Prostate gland (tissue), 2 donors: ENCODE results near the gene CNTNAP2. TPM values are rescaled to one million over a fixed set of nuclear protein-coding genes. Genes with fewer than 3 reads are reported as not detected.

ENCODE experiments used
- DNase-seq: peaks from one replicate; pipeline ENCODE4 v3.0.0-alpha.2; 2019; ENCODE audit warnings: low spot score
- H3K27ac ChIP-seq, 2 donors: fragments of 200-600 bp; sonication (generic); 2 replicates each; pipeline ENCODE4 v1.5.1; 2017 to 2019
- H3K27me3 ChIP-seq: fragments of 200-600 bp; sonication (generic); replicated peaks from 2 replicates; pipeline ENCODE4 v1.5.1; 2019; ENCODE audit not compliant: insufficient read depth
- H3K36me3 ChIP-seq, 2 donors: fragments of 200-600 bp; sonication (generic); 1 replicate in 1 of 2; 2 replicates in 1 of 2; pipeline versions ENCODE4 v1.5.1 to v1.8.1; 2017 to 2019
- H3K4me1 ChIP-seq: fragments of 200-600 bp; sonication (generic); replicated peaks from 2 replicates; pipeline ENCODE4 v1.5.1; 2019
- H3K4me3 ChIP-seq, 2 donors: fragments of 200-600 bp; sonication (generic); 2 replicates each; pipeline ENCODE4 v1.5.1; 2017 to 2019
- H3K9me3 ChIP-seq: fragments of 200-600 bp; sonication (generic); 2 replicates; pipeline ENCODE4 v1.5.1; 2017
- POLR2A ChIP-seq: fragments of 450-650 bp; IDR thresholded peaks from one replicate; pipeline ENCODE4 v1.6.1; 2016; ENCODE audit warnings: antibody characterized with exemption, mild to moderate bottlenecking
- POLR2AphosphoS5 ChIP-seq: sonication (generic); formaldehyde crosslinking; IDR thresholded peaks from one replicate; pipeline ENCODE4 v1.6.1; 2017; ENCODE audit warnings: antibody characterized with exemption
- WGBS: methylation state at CpG from one replicate; pipeline ENCODE4 v1.1.5; 2018; 5-methylcytosine and 5-hydroxymethylcytosine counted together
- intact Hi-C: fragments of 100-400 bp; cut with DNase I; formaldehyde crosslinking; loops from one replicate; pipeline ENCODE4 v1.14.2; 2022
- total RNA-seq, 2 donors: library from RNA; depleted of rRNA; stranded (reverse); fragments of >200 nt; gene quantifications; one replicate each; pipeline ENCODE4 v1.1.0, GENCODE V29; 2016
- TF ChIP-seq, protein P1 (sequence below), 4 experiments: fragments of 200-600 bp in 2 of 4; fragments of 450-650 bp in 2 of 4; sonication (generic) in 2 of 4; IDR thresholded peaks; 1 replicate in 3 of 4; 2 replicates in 1 of 4; pipeline ENCODE4 v1.5.1; 2016 to 2019; ENCODE audit warnings: antibody characterized with exemption in 4 of 4, mild to moderate bottlenecking in 2 of 4, moderate library complexity in 2 of 4

Gene CNTNAP2
- total RNA-seq, 2 donors from 2014 or later: 10.6 to 43.7 TPM

DNA sequence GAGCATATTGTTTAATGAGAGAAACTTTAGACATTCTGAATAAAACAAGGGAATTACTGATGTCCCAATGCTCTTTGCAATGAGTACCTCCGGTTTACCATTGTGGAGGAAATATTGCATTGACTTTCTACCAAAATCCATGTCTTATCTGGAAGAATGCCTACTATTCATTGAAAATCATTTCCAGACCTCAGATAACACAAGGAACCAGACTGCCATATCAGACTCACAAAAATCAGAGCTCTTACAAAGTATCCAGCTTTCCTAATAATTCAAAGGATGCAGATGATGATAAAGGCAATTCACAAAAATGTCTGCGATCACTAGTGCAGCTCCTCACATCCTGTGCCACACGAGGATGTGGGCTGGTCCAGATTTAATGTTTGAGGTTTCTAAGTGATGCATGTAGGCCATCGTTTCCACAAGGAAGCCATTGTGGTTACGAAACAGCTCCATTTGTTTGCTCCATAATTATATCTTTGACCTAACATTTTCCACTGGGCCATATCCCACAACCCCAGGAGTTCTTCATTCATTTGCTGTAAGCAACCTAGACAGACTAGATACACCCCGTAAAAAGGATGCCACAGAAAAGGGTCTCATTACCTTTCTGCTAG is 1642.8 kb downstream of the CNTNAP2 start:
- Histone ChIP-seq H3K27me3 (no peaks in the 10 kb centered on the region), H3K4me1 (no peaks in the 10 kb centered on the region), H3K4me3 (no peak overlapping the region), H3K36me3 (no peaks in the 10 kb centered on the region), H3K27ac (no peak overlapping the region), H3K9me3 (no peaks in the 10 kb centered on the region)
- DNase-seq: no peak
- intact Hi-C loops: no loop called here
- 82% methylated on average over 6 of the region's 6 CpGs for WGBS
- TF ChIP-seq, protein P1, sequence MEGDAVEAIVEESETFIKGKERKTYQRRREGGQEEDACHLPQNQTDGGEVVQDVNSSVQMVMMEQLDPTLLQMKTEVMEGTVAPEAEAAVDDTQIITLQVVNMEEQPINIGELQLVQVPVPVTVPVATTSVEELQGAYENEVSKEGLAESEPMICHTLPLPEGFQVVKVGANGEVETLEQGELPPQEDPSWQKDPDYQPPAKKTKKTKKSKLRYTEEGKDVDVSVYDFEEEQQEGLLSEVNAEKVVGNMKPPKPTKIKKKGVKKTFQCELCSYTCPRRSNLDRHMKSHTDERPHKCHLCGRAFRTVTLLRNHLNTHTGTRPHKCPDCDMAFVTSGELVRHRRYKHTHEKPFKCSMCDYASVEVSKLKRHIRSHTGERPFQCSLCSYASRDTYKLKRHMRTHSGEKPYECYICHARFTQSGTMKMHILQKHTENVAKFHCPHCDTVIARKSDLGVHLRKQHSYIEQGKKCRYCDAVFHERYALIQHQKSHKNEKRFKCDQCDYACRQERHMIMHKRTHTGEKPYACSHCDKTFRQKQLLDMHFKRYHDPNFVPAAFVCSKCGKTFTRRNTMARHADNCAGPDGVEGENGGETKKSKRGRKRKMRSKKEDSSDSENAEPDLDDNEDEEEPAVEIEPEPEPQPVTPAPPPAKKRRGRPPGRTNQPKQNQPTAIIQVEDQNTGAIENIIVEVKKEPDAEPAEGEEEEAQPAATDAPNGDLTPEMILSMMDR (IDR thresholded peaks at IDR 0.05): no peak
- TF ChIP-seq POLR2A (no peak), POLR2AphosphoS5 (no peak)

DNA sequence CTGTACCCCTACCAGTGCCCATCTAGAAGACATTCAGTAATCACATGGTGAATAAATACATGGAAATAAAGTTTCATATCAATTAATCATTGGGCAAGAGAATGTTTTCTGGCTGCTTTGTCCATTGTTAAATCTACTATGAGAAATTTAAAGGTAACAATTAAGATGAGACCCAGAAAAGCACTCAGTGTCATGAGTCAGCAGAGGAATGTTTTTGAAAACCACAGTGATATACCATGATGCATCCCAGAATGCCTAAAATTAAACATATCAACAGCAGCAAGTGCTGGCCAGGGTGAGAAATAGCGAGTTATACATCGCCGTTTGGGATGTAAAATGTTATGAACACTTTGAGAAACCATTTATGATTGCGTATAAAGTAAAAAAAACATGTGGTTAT is 1648.7 kb downstream of the CNTNAP2 start:
- TF ChIP-seq POLR2A (no peak), POLR2AphosphoS5 (no peak)
- TF ChIP-seq, protein P1 (IDR thresholded peaks at IDR 0.05): no peak
- no peaks in the 10 kb centered on the region for H3K9me3 ChIP-seq

DNA sequence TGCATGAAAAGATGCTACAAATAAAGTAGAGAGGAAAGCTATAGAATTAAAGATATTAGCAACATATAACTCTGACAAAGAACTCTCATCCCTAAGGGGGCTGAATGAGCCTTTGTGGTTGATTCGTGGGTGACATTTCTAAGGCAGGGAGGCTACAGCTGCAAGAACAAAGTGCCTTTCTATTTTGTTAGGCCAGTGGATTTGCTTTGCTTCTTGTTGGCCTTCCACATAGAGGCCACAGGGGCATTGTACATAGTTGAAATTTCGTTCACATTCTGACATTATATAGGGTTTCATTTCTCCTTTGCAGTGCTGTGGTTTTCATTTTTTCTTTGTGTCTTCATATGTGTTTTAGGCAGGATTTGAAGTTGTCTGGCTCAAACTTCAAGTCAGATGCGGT is 1654.7 kb downstream of the CNTNAP2 start:
- Histone ChIP-seq H3K4me1 (no peaks in the 10 kb centered on the region), H3K36me3 (no peaks in the 10 kb centered on the region), H3K9me3 (no peaks in the 10 kb centered on the region), H3K27me3 (no peaks in the 10 kb centered on the region), H3K27ac (no peak overlapping the region), H3K4me3 (no peak overlapping the region)
- DNase-seq: no peak
- 72% methylated on average over 3 of the region's 3 CpGs for WGBS
- TF ChIP-seq, protein P1 (IDR thresholded peaks at IDR 0.05): no peak
- no peak for TF ChIP-seq POLR2A
- TF ChIP-seq POLR2AphosphoS5: no peak
- intact Hi-C loops: no loop called here

More for the DNA sequence above, 1648.7 kb downstream of the CNTNAP2 start:
- no peak for DNase-seq
- Histone ChIP-seq H3K4me1 (no peaks in the 10 kb centered on the region), H3K36me3 (no peaks in the 10 kb centered on the region), H3K27me3 (no peaks in the 10 kb centered on the region), H3K27ac (no peak overlapping the region), H3K4me3 (no peak overlapping the region)
- intact Hi-C loops: no loop called here
- 91% methylated on average over 4 of the region's 4 CpGs for WGBS

DNA sequence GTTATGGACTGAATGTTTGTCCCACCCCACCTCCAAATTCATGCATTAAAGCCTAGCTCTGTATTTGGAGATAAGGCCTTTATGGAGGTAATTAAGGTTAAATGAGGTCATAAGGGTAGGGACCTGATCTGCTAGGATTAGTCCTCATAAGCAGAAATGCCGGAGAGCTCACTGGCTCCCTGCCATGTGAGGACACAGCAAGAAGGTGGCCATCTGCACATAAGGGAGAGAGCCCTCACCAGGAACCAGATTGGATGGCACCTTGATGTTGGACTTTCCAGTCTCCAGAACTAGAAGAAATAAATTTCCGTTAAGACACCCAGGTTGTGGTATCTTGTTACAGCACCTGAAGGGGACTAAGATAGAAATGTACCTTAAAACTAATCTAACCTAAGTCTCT is 1657.9 kb downstream of the CNTNAP2 start:
- Histone ChIP-seq H3K27ac (no peak overlapping the region), H3K4me3 (no peak overlapping the region), H3K27me3 (no peaks in the 10 kb centered on the region), H3K9me3 (no peaks in the 10 kb centered on the region), H3K36me3 (no peaks in the 10 kb centered on the region), H3K4me1 (no peaks in the 10 kb centered on the region)
- TF ChIP-seq POLR2A: no peak
- TF ChIP-seq POLR2AphosphoS5: no peak
- TF ChIP-seq, protein P1 (IDR thresholded peaks at IDR 0.05): no peak
- WGBS: 83% methylated on average over 2 of the region's 2 CpGs
- intact Hi-C loops: no loop called here
- no peak for DNase-seq
